Stimulated activated CD4-positive, alpha-beta T cell treated with anti-CD3 and anti-CD28 coated beads, Interleukin-1b, Interleukin-23, amount 100 ng/mL, for 1 hour (primary cell): ENCODE data around the gene ATP5MC3.
A peak's percentile ranks its signal among the peaks of the same experiment; 100 is the strongest.
"Not testable (repeated sequence)": the region's sequence is repeated elsewhere in the genome, so short reads cannot be mapped to it uniquely, and the experiment has no call there.

Source experiments
- DNase-seq, 2 donors: peaks; one replicate each; pipeline ENCODE4 v3.0.0-alpha.2; 2020; ENCODE audit warnings: low read depth in 2 of 2

Gene ATP5MC3

DNA sequence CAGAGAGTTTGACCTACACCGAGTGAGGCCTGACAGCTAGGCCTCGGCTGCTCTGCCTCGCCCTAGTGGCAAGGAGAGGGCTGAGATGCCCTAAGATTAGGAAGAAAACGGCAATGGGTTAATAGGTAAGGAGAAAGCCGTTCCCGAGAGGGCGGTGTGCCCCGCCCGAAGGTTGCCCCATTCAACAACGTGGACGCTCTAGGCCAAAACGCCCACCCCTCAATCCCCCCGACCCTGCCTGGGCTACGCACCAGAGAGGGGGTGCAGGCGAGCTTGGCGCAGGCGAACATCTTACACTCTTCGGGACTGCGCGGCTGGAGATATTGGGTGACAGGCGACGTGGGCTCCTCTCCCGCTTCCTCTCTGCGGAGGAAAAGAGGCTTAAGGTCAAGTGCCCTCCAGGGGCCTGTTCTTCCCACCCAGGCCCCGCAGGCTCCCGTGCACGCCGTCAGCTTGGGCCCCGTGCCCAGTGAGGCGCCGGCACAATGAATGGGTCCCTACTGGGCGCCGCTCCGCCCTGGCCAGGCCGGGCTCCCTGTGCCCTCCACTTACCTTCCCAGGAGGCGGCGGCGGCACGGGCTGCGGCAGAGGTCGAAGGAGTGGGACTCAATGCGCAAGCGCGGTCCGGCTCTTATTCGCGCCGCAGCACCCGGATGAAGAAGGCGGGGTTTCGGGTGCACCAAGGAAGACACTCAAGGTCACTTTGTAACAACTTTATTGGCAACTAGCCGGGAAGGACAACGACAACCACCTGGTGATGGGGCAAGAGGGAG, at the start of gene ATP5MC3:
ATP5MC3 (minus strand) TSS at position 607 of the 773 bp plus-strand sequence; CDS start at position 290, 317 bp downstream.
- peak; percentile 84 for DNase-seq

GRCh38 chr2:175228601-175229000, 47.1 kb upstream of the ATP5MC3 start:
- DNase-seq = not testable (repeated sequence)

GRCh38 chr2:175228179-175228578, 46.7 kb upstream of the ATP5MC3 start:
- DNase-seq = no peak

- no peak for DNase-seq
Measured at GRCh38 chr2:175227393-175227792, 45.9 kb upstream of the ATP5MC3 start.

- no peak for DNase-seq
Measured at GRCh38 chr2:175220075-175220474, 38.6 kb upstream of the ATP5MC3 start.

GRCh38 chr2:175218551-175218950, 37.0 kb upstream of the ATP5MC3 start:
- no peak for DNase-seq

GRCh38 chr2:175207741-175208438, 26.4 kb upstream of the ATP5MC3 start:
- DNase-seq = no peak

DNA sequence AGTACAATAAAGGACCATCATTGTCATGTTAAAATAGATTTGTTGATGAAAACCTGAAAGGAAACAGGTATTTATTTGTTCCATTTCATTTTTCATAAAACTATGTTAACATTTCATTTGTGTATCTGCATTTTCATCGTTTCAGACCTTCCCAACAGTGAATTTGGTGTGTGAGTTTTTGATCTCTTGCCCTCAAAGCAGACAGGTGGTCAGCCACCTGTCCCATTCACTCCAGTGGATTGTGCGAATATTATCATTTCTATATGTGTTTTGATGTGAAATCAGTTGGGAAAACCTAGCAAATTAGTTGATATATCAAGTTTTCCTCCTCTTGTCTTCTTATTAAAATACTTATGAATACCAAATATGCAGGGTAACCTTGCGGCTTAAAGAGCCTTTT, 25.4 kb upstream of the ATP5MC3 start:
- DNase-seq = no peak

DNA sequence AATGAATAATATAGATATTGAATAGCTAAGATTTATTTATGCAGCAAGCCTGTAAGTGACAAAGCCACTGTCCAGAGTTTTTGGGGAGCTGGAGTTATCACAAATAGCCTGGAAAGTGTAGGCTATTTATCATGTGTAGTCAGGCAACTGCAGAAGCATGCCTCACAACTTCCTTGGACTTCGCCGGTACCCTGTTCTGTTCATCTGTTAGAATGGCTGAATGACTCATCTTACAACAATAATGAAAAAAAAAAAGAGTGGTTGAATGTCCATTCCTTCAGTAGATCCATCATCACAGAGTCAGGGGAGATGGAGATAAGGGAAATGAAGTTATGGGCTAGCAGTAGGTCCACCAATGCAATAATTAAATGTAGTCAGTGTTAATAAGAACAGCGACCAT, 24.0 kb upstream of the ATP5MC3 start:
- no peak for DNase-seq

GRCh38 chr2:175203621-175204496, 22.3 kb upstream of the ATP5MC3 start:
- peak in 1 of 2 donors; percentile 10 for DNase-seq

DNA sequence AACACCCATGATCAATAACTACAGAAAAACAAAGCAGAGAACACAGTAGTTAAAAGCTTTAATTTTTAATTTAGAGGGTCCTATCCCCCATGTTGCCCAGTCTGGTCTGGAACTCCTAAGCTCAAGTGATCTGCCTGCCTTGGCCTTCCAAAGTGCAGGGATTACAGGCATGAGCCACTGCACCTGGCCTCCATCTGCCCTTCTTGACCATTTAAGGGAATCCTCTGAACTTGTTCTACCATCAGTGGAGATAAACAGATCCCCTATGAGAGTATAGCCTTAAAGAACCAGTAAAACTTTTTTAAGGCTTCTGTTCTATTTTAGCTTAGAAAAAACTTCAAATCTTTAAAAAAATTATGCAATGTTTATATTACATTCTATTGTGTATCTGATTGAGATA, 13.5 kb upstream of the ATP5MC3 start:
- DNase-seq = no peak

DNA sequence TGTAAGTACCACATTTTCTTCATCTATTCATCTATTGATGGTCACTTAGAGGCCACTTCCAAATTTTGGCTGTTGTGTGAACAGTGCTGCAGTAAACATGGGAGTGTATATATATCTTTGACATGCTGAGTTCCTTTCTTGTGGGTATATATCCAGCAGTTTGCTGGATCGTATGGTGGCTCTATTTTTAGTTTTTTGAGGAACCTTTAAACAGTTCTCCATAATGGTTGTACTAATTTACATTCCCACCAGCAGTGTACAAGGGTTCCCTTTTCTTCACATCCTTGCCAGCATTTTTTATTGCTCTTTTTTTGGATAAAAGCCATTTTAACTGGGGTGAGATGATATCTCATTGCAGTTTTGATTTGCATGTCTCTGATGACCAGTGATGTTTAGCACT, 7.3 kb upstream of the ATP5MC3 start:
- DNase-seq = no peak

- no peak for DNase-seq
Measured at GRCh38 chr2:175187378-175187777, 5.9 kb upstream of the ATP5MC3 start.

- DNase-seq = no peak
Measured at GRCh38 chr2:175183674-175184073, 2.2 kb upstream of the ATP5MC3 start.

GRCh38 chr2:175181877-175182308, 383 bp upstream of the ATP5MC3 start:
- no peak for DNase-seq

DNA sequence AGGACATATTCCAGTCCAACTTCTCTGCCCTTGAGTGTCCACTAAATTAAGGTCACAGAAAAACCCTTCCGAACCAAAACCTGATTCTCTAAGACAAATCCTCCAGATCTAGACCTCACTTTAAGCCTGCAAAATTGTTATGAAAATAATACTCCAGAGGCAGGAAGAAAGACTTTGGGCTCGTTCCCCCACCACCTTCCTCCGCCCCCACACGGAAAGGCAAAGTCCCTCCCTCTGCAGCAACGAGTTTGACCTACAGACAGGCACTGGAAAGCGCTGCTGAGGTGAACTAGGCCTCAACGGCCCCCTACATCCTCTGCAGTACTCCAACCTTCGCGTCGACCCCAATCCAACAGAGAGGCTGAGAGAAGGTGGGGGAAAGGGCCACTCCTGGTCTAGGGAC, 808 bp downstream of the ATP5MC3 start:
- DNase-seq = peak in 1 of 2 donors; percentile 27

- no peak for DNase-seq
Measured at GRCh38 chr2:175176624-175177023, 4.9 kb downstream of the ATP5MC3 start.

DNA sequence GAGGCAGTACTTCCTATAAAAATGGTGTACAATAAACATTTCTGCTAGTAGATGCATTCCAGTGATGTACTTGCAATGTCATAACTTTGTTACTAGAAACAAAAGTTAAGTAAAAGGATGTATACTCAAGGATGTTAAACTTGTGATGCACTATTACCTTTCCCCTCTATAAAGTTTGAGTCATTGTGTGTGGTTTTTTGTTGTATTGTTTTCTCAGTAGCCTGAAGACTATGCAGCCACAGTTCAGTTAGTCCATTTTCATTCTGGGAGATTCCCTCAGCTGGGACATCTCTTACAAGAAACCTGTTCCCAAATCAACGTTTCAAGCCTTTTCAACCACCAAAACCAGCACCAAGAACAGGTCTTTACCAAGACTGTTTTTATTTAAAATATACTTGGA, 5.6 kb downstream of the ATP5MC3 start:
- DNase-seq = no peak

GRCh38 chr2:175175320-175175719, 6.2 kb downstream of the ATP5MC3 start:
- no peak for DNase-seq

DNA sequence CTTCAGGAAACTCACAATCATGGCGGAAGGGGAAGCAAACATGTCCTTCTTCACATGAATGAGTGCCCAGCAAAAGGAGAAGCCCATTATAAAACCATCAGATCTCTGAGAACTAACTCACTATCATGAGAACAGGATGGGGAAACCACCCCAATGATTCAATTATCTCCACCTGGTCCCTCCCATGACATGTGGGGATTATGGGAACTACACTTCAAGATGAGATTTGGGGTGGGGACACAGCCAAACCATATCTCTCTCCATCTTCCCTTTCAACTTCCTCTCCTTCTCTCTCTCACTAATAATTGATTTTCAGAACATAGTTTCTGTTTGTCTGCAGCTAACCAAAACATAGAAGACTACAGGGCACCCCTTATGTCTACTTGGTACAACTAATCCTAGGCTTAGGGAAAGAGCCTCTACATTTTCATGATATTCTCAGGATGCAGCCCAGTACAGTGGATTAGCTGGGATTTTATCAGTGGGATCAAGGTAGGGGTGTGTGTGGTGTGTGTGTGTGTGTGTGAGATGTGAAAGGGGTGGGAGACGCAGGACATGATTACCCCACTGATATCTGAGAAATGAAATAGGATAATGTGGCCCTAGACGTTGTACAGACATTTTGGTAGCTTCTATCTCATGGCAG, 10.7 kb downstream of the ATP5MC3 start:
- DNase-seq = no peak

DNA sequence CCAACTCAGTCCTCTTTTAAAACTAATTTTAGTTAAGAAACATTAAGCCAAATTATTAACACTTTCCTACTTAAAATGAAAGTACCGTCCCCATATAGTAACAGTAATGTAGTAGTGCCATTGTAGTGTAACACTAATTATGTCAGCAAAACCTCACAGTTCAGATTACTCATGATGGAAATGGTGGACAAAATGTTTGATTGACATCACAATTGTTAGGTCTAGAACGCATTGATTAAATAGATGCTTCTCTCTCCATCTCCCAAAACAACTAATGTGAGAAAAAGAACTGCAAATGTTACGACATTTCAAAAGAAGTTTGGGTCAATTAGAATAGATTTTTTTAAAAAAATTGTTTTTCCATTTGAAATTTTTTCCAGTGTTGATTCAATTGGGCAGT, 12.3 kb downstream of the ATP5MC3 start:
- DNase-seq = no peak

DNA sequence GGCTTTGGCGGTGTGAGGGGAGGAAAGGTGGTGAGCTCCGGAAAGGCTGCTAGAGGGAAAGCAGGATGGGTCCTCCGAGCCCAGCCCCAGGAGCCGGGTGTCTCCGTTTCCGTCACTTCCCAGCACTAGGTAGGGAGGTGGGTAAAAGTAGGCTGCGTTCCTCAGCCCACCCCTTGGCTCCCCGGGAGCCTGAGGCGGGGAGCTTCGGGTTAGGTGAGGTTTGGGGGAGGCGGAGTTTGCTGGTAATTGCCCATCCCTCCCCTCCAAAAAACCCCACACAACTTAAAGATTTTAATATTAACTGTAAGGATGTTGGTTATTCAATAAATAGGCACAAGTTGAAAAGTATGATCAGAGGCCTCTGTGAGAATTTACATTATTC, 13.0 kb downstream of the ATP5MC3 start:
- DNase-seq = no peak
